PC-3 (cell line): ENCODE data around the gene ATP13A5.

ENCODE experiments used
- CTCF ChIP-seq: fragments of 300-600 bp; sonication (generic); conservative IDR thresholded peaks from 2 replicates; pipeline ENCODE4 v1.5.1; 2017; ENCODE audit warnings: antibody characterized with exemption, low read depth, mild to moderate bottlenecking, low read length
- EZH2 ChIP-seq: fragments of 300-600 bp; sonication (generic); IDR thresholded peaks from one replicate; pipeline ENCODE4 v1.6.1; 2017; ENCODE audit warnings: antibody characterized with exemption, mild to moderate bottlenecking, low read length; ENCODE audit not compliant: unreplicated experiment
- EZH2phosphoT487 ChIP-seq: fragments of 300-600 bp; sonication (generic); IDR thresholded peaks from 2 replicates; pipeline ENCODE4 v1.6.1; 2018; ENCODE audit warnings: mild to moderate bottlenecking, antibody characterized with exemption, low read length, borderline replicate concordance

- TF ChIP-seq CTCF: no peak
- TF ChIP-seq EZH2phosphoT487: no peak
- TF ChIP-seq EZH2: no peak
These were observed 67.4 kb downstream of the ATP13A5 start for GRCh38 chr3:193310914-193311723.
